HG03159 (cell line): ENCODE results near the gene AK5.

Experiments
- ATAC-seq: cut with Tn5 transposase; IDR thresholded peaks from one replicate; pipeline ENCODE4 v1.9.1; 2021; ENCODE audit warnings: mild to moderate bottlenecking, moderate library complexity; ENCODE audit not compliant: unreplicated experiment

Gene AK5

GRCh38 chr1:77433934-77434333, 152.1 kb downstream of the AK5 start:
- ATAC-seq, result no peak

GRCh38 chr1:77434967-77435366, 153.1 kb downstream of the AK5 start:
- no peak for ATAC-seq

GRCh38 chr1:77438236-77438913, 156.6 kb downstream of the AK5 start:
- ATAC-seq, result no peak

- ATAC-seq, result no peak
These were observed 165.2 kb downstream of the AK5 start for GRCh38 chr1:77446841-77447555.

GRCh38 chr1:77447669-77448068, 165.8 kb downstream of the AK5 start:
- ATAC-seq, result no peak

- no peak for ATAC-seq
These were observed 178.1 kb downstream of the AK5 start for GRCh38 chr1:77459881-77460280.

GRCh38 chr1:77461691-77462090, 179.9 kb downstream of the AK5 start:
- no peak for ATAC-seq

- ATAC-seq, result no peak
These were observed 181.4 kb downstream of the AK5 start for GRCh38 chr1:77463216-77463615.

- ATAC-seq, result no peak
These were observed 183.3 kb downstream of the AK5 start for GRCh38 chr1:77465139-77465538.

- no peak for ATAC-seq
These were observed 184.1 kb downstream of the AK5 start for GRCh38 chr1:77465922-77466321.

GRCh38 chr1:77467021-77467595, 185.3 kb downstream of the AK5 start:
- ATAC-seq, result no peak

- ATAC-seq, result no peak
These were observed 185.9 kb downstream of the AK5 start for GRCh38 chr1:77467741-77468140.

GRCh38 chr1:77468257-77468948, 186.6 kb downstream of the AK5 start:
- ATAC-seq, result no peak

- no peak for ATAC-seq
These were observed 187.3 kb downstream of the AK5 start for GRCh38 chr1:77468949-77469710.

- no peak for ATAC-seq
These were observed 189.9 kb downstream of the AK5 start for GRCh38 chr1:77471691-77472090.

GRCh38 chr1:77473690-77474089, 191.9 kb downstream of the AK5 start:
- ATAC-seq, result no peak

- no peak for ATAC-seq
These were observed 193.8 kb downstream of the AK5 start for GRCh38 chr1:77475641-77476040.

- ATAC-seq, result no peak
These were observed 194.7 kb downstream of the AK5 start for GRCh38 chr1:77476475-77476874.

- no peak for ATAC-seq
These were observed 202.5 kb downstream of the AK5 start for GRCh38 chr1:77484334-77484733.

GRCh38 chr1:77484926-77485325, 203.1 kb downstream of the AK5 start:
- ATAC-seq, result no peak

- ATAC-seq, result no peak
These were observed 205.8 kb downstream of the AK5 start for GRCh38 chr1:77487631-77488030.
